Body of pancreas (tissue), 4 donors: ENCODE data around the gene HELZ2. TPM values are rescaled to one million over a fixed set of nuclear protein-coding genes. Genes with fewer than 3 reads are reported as not detected.
"Not testable (repeated sequence)": the region's sequence is repeated elsewhere in the genome, so short reads cannot be mapped to it uniquely, and the experiment has no call there.

ENCODE experiments used
- ATAC-seq: fragments of 150-250 bp; one replicate; pipeline ENCODE4 v1.9.1; 2016
- DNase-seq, 4 donors: peaks; one replicate each; pipeline ENCODE4 v3.0.0-alpha.2; 2019
- H3K27ac ChIP-seq, 4 donors: fragments of 200-600 bp; sonication (generic); 1 replicate in 3 of 4; 2 replicates in 1 of 4; pipeline versions ENCODE4 v1.5.1 to v1.6.1; 2016 to 2019; ENCODE audit warnings: mild to moderate bottlenecking in 1 of 4, mixed read lengths in 1 of 4, moderate library complexity in 1 of 4
- H3K27me3 ChIP-seq, 2 donors: fragments of 200-600 bp; sonication (generic); one replicate each; pipeline ENCODE4 v1.6.0; 2016; ENCODE audit warnings: mild to moderate bottlenecking in 1 of 2
- H3K36me3 ChIP-seq, 2 donors: fragments of 200-600 bp; sonication (generic); replicated peaks in 1 of 2; 2 replicates each; pipeline ENCODE4 v1.5.1; 2016; ENCODE audit warnings: low read depth in 2 of 2; ENCODE audit not compliant: insufficient read depth in 1 of 2
- H3K4me1 ChIP-seq: fragments of 200-600 bp; sonication (generic); one replicate; pipeline ENCODE4 v1.6.0; 2016
- H3K4me3 ChIP-seq, 2 donors: fragments of 200-600 bp; sonication (generic); 1 replicate in 1 of 2; 2 replicates in 1 of 2; pipeline ENCODE4 v1.5.1; 2016 to 2019
- H3K9me3 ChIP-seq, 3 donors: fragments of 200-600 bp; sonication (generic); 1 replicate in 2 of 3; 2 replicates in 1 of 3; pipeline ENCODE4 v1.5.1; 2016
- CTCF ChIP-seq, 7 experiments: fragments of 450-650 bp in 4 of 7; fragments of 200-600 bp in 3 of 7; sonication (generic) in 3 of 7; IDR thresholded peaks; one replicate each; pipeline ENCODE4 v1.5.1; 2016 to 2019; ENCODE audit warnings: antibody characterized with exemption in 7 of 7
- POLR2A ChIP-seq, 3 donors: fragments of 450-650 bp; IDR thresholded peaks; one replicate each; pipeline ENCODE4 v1.6.1; 2016; ENCODE audit warnings: antibody characterized with exemption in 3 of 3, mild to moderate bottlenecking in 2 of 3
- WGBS, 2 donors: methylation state at CpG; one replicate each; pipeline ENCODE4 v1.1.5; 2017; 5-methylcytosine and 5-hydroxymethylcytosine counted together
- intact Hi-C: fragments of 100-400 bp; cut with DNase I; formaldehyde crosslinking; loops from one replicate; pipeline ENCODE4 v1.15.1; 2023
- total RNA-seq, 2 donors: library from RNA; depleted of rRNA; stranded (reverse); fragments of >200 nt; gene quantifications; one replicate each; pipeline ENCODE4 v1.1.0, GENCODE V29; 2016

Gene HELZ2
- total RNA-seq, 2 donors from 2014 or later = 20.8 to 33.3 TPM

- no peaks in the 10 kb centered on the region for H3K4me1 ChIP-seq
- ATAC-seq (no peak), DNase-seq (no peak)
- H3K27ac ChIP-seq = no peak overlapping the region
- peaks cover 0 to 2% of the 10 kb centered on the region in 2 donors for H3K36me3 ChIP-seq
- intact Hi-C loops = no loop called here
- TF ChIP-seq POLR2A (IDR thresholded peaks at IDR 0.05) (no peak), CTCF (IDR thresholded peaks at IDR 0.05) (no peak)
- no peak overlapping the region for H3K4me3 ChIP-seq
- 80 to 94% methylated on average over 2 to 26 of the region's 26 CpGs for WGBS, 2 donors
- H3K27me3 ChIP-seq = no peaks in the 10 kb centered on the region
- no peaks in the 10 kb centered on the region for H3K9me3 ChIP-seq
Observed at GRCh38 chr20:63560856-63561609, 13.0 kb downstream of the HELZ2 start.

GRCh38 chr20:63560333-63560805, 13.7 kb downstream of the HELZ2 start:
- no peaks in the 10 kb centered on the region for H3K27me3 ChIP-seq
- 92 to 100% methylated on average over 5 to 15 of the region's 16 CpGs for WGBS, 2 donors
- ATAC-seq = no peak
- TF ChIP-seq CTCF (IDR thresholded peaks at IDR 0.05) (no peak), POLR2A (IDR thresholded peaks at IDR 0.05) (no peak)
- H3K4me3 ChIP-seq = no peak overlapping the region
- intact Hi-C loops = no loop called here
- no peak for DNase-seq
- H3K27ac ChIP-seq = no peak overlapping the region
- no peaks in the 10 kb centered on the region for H3K9me3 ChIP-seq
- H3K4me1 ChIP-seq = no peaks in the 10 kb centered on the region
- H3K36me3 ChIP-seq = peaks cover 0 to 2% of the 10 kb centered on the region in 2 donors

- ATAC-seq = not testable (repeated sequence)
Observed at GRCh38 chr20:63559485-63560332, 14.3 kb downstream of the HELZ2 start.

GRCh38 chr20:63558804-63559484, 15.1 kb downstream of the HELZ2 start:
- Histone ChIP-seq H3K36me3 (peaks cover 0 to 2% of the 10 kb centered on the region in 2 donors), H3K9me3 (no peaks in the 10 kb centered on the region), H3K27me3 (no peaks in the 10 kb centered on the region), H3K4me3 (no peak overlapping the region), H3K4me1 (peaks cover 4% of the 10 kb centered on the region), H3K27ac (no peak overlapping the region)
- intact Hi-C loops = no loop called here
- no peak for ATAC-seq
- 95 to 96% methylated on average over 9 to 14 of the region's 14 CpGs for WGBS, 2 donors
- no peak for DNase-seq
- no peak for TF ChIP-seq CTCF (IDR thresholded peaks at IDR 0.05)
- TF ChIP-seq POLR2A (IDR thresholded peaks at IDR 0.05) = no peak

More at GRCh38 chr20:63559485-63560332, 14.3 kb downstream of the HELZ2 start:
- H3K4me1 ChIP-seq, H3K27me3 ChIP-seq, H3K4me3 ChIP-seq, H3K36me3 ChIP-seq, intact Hi-C loops, H3K9me3 ChIP-seq, DNase-seq, H3K27ac ChIP-seq: not testable (repeated sequence)
- WGBS, 2 donors = 96 to 100% methylated on average over 2 to 20 of the region's 31 CpGs

- H3K4me3 ChIP-seq = no peak overlapping the region
- DNase-seq (no peak), ATAC-seq (no peak)
- H3K27me3 ChIP-seq = no peaks in the 10 kb centered on the region
- H3K27ac ChIP-seq = no peak overlapping the region
- 85 to 93% methylated on average over 3 to 19 of the region's 19 CpGs for WGBS, 2 donors
- peaks cover 0 to 2% of the 10 kb centered on the region in 2 donors for H3K36me3 ChIP-seq
- intact Hi-C loops = no loop called here
- peaks cover 11% of the 10 kb centered on the region for H3K4me1 ChIP-seq
- H3K9me3 ChIP-seq = no peaks in the 10 kb centered on the region
- TF ChIP-seq CTCF (IDR thresholded peaks at IDR 0.05) (no peak), POLR2A (IDR thresholded peaks at IDR 0.05) (no peak)
Observed at GRCh38 chr20:63557481-63557891, 16.6 kb downstream of the HELZ2 start.
